Stimulated activated CD4-positive, alpha-beta T cell treated with anti-CD3 and anti-CD28 coated beads, Interleukin-15, amount 100 ng/mL, for 1 hour (primary cell): ENCODE measurements around the gene KIRREL3.

Experiments
- DNase-seq, 2 donors: peaks; one replicate each; pipeline ENCODE4 v3.0.0-alpha.2; 2020; ENCODE audit warnings: low read depth in 1 of 2, low spot score in 1 of 2

Gene KIRREL3

DNA sequence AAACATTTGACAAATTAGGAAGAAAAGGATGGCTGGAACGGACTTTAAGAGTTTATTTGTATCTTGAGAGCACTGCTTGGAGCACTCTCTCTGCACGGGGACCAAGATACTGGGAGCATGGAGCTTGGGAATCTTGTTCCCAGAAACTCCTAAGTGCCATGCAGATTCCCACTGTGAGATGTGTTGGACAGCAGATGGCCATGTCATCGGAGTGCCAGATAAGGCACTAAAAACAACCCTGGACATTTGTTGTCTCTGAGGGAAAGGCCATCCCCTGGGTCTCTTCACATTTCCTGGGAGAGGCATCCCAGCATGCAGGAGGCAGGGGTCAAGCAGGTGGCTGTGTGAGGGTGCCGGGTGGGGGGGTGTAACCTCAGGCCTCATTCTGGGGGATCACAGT is 2.9 kb downstream of the KIRREL3 start:
- no peak for DNase-seq

DNA sequence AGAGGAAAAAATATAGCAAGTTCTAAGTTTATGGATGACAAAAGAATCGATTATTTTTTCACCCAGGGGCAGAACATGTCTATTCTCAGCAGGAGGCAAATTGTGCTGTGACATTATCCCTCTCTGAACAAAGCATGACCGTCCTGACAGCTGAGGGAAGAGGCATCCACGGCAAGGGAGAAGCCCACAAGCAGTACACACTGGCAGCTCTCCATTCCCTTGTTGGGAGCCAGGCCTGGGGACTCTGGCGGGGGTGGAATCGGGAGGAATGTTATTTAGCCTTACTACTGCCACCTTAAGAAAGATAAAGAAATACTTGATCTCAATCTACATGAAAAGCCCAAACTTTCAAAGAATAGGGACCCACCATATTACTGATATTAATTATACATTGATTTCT is 3.4 kb downstream of the KIRREL3 start:
- DNase-seq = no peak

DNA sequence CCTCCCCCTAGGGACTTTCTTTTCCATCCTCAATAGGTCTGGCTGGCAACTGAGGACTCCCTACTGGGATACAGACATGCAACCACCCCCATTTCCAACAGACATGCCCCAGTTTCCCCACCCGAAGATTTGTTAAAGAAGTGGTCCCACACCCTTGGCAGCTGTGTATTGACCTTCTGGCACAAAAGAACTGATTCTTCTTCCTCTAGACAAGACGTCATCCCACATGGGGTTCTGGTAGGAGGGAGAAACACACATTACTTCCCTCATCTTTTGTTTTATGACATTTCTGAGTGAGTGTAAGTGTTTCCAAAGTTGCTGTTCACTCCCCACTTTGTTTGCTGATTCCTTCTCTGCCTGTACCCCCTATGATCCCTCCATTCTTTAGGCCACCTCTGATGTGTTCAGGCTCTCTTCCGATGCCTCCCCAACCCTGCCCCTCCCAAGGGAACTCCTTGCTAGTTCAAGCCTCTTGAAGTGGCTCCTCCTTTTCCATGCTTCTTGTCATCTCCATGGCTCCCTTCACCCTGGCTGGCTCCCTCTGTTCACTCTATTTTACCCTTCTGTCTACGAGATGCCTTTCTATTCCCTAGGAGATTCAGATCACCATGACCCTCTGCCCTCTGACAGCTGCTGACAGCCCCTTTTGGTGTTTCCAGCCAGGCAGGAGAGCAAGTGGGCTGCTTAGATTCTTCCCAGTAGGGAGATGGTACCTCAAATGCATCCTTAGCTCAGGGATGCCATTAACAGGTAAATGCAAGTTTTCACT is 4.3 kb downstream of the KIRREL3 start:
- no peak for DNase-seq

DNA sequence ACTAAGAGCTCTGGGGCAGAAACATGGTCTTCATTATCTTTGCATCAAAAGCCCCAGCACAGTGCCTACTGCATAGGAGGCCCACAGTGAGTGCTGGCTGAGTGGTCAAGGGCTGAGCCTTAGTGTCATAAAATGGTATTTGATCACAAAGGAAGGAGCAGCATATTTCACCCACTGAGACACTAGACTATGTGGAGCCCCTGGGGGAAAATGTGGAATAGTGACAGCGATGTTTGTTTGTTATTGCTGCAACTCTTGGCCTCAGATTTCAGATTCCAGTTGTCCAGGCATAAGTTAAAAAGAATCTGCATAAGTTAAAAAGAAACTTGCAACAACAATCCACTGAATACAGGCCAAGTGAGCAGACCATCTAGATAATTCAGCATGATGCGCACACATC is 7.0 kb downstream of the KIRREL3 start:
- DNase-seq = no peak

DNA sequence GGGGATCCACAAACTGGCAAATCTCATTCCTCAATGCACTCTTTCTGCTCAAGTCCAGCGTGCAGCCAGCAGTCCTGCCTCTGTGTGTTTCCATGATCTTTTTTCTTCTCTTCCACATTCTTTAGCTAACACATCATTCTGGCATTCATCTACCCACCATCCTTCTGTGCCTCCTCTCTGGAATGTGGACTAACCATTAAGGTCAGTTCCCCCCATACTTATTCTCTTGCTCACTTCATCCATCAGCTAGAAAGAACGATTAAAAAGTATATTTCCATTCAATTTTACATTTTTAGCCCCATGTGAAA is 7.8 kb downstream of the KIRREL3 start:
- no peak for DNase-seq

DNA sequence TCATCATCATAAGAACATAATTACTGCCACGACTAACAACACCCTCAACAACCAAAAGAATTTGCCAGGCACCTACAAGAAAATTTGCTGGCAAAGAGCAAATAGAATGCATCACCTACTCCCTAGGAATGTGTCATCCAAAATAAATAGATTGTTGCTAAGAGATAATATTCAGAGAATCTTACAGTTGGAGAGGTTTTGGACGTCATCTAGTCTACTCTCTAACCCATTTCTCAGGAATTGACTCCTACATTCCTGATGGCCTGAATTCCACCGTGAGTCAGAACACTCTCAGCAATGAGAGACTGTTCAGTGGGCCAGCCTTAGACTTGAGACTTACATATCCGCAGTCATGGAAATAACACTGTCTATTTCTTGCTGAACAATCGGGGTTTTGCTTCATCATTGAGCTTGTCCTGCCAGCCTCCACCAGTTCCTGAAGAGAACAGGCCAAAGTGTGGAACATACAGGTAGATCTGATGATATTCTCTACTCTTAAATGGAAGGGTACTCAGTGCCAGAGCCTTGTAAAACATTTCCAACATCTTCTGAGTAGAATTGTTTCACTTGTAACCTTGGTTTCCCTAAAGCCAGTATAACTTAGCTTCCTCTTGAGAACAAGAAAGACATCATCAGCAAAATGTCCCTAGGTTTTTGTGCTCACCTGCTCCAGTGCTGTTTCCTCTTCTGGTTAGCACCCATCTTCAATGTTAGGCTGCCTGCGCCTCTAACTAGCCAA is 8.3 kb downstream of the KIRREL3 start:
- DNase-seq = no peak

DNA sequence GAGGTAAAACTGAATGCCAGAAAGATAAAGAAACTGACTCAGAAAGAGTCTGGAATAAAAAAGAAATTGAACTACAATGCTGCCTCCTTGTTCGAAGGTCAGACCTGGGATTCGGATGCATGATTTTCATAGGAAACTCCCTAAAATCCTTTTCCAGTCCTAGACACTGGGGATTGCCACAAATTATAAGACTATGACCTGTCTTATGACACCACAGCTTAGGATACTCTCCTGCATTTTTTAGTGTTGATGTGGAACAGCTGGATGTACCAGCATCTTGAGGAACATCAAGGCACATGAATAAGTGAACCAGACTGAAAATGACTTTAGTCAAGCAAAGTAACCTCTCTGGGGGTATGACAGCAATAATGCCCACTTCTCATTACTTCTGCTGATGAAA is 9.0 kb downstream of the KIRREL3 start:
- DNase-seq = no peak

DNA sequence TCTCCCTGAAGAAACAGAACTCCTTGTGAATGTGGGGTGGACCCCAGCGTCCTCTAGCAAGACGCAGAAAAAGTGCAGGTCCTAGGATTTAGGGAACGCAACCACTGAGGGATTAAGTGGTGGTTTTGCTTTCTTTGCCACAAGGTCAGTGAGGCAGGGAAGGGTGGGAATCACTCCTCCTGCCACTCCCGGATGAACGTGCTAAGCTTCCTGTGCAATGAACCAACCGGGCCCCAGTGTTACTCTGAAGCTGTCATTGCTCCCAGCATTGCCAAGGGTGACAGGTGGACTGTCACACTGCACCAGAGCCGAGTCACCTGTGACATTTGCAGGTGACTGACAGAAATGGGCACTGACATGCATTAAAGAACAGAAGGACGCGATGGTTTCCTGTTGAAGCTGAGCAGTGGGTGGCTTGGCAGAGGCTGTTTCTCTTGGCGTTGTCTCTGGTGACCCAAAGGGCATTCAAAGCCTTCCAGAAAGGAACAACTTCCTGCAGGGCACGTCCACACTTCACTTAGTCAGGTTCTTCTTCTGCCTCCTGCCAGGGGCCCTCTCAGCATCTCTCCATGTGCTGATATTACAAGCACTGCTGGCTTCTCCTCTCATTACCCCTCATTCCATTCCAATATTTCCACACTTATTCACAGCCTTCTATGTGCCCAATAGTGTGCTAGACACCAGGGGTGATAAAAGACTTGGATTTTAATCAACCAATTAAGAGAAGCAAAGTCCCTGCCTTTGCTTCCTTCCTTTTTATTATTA is 9.7 kb downstream of the KIRREL3 start:
- DNase-seq = no peak

DNA sequence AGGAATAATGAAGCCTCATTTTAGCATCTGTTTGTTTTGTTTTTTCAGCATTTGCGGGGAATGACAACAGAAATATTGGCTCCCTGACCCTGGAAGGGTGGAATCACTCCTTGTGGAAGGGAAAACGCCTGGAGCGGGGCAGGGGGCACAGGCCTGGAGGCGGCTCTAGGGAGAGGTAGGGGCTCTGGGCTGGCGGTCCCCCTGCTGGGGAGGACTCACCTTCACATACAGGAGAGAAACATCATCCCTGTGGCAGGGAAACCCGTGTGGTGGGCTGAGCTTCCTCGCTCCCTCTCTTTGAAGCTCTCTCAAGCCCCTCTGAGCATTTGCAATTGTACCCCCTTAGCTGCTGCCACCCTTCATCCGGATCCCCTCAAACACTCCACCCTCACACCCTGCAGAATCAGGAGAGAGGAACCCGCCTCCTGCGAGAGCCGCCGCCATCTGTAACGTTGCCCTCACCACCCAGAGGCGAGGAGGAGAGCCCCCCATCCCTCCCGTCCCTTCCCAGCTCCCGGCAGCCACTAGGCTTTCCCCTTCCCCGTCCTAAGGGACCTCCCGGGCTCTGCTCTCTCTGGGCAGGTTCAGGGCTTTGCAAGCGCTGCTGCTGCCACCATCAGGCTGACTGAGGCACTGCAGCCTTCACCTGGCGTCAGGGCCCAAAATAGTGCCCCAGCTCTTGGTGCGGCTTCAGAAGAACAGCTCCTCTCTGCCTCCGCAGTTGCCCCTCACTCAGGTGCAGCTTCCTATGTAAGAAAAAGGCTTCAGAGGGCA is 10.4 kb downstream of the KIRREL3 start:
- DNase-seq = peak; percentile 7 to 20

DNA sequence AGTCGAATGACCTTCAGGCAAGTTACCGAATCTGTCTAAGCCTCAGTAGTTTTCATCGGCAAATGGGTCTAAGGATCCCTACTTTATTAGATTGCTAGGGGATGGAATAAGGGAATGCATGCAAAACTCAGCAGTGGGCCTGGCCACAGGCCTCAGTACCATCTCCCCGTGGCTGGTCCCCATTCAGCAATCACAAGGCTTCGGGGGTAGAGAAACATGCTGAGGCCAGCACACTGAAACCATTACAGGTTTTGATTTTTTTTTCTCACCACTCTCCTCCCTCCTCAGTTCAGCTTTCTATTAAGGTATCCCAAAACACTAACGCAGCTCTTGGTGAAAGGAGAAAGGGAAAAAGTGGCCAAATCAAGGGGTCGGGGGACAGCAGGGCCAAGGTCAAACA is 11.9 kb downstream of the KIRREL3 start:
- no peak for DNase-seq

DNA sequence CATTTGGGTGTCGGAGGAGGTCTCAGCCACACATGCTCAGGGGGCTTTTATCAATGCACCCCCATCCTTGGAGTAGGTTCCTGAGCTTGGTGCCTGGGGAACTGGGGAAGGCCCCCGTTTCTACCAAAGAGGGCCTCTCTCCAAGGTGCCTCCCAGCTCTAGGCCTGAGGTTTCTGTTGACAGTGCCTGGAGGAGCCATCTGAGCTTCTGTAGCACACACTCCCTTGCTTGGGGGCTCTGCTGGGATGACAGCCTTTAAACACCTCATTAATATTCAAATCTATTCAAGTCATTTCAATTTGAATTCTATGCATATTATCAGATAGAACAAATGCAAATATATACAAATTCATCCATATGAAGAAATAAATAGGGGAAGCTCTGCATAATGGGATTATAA is 18.9 kb downstream of the KIRREL3 start:
- DNase-seq = no peak

DNA sequence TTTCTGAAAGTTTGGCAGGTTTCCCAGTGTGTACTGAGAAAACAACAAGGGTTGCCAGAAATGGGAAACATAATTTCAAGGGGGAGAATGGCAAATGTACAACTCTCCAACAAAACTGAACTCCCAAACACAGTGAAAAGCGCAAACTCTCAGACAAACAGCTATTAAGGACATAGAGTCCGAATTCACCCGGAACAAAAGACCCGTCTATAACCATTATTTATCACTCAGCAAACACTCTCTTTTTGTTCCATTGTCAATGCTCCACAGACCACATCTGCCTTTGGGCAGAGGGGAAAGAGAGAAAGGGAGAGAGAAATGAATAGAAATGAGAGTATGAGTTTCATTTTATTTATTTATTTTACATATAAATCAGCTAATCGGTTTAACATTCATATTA is 21.7 kb downstream of the KIRREL3 start:
- no peak for DNase-seq

DNA sequence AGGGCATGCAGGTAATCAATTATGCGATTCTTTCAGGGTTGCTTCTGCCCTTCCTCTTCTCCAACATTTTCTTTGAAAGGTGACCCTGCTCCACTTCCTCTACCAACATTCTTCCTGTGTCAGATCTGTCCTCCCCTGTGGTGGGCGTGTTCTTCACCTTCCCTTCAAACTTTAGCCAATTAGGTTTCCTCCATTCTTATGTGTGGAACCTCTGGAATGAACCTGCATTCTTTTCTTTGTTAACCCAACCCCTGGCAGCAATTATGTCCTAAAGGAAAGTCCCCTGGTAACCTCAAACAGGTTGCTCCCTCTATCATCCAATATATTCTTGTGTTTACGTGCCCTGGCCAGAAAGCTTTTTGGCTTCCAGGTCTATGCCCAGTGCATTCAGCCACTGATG is 22.4 kb downstream of the KIRREL3 start:
- DNase-seq = no peak

DNA sequence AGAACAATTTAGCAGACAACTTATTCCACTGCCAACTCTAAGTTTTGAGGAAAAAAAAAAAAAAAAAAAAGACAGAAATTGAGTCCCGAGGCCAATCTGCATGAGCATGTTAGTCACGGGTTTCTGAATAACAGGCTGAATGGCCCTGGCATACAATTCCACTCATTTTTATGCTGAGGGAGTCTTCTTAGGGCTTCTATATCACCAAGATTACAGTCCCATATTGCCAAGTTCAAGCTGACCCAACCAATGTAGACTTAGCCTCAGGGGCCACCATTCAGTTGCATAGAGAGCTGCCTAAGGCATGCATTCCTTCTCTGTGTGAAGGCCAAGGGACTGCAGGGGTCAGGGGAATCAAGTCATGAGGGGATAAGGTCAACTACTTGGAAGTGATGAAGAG is 27.5 kb downstream of the KIRREL3 start:
- no peak for DNase-seq

DNA sequence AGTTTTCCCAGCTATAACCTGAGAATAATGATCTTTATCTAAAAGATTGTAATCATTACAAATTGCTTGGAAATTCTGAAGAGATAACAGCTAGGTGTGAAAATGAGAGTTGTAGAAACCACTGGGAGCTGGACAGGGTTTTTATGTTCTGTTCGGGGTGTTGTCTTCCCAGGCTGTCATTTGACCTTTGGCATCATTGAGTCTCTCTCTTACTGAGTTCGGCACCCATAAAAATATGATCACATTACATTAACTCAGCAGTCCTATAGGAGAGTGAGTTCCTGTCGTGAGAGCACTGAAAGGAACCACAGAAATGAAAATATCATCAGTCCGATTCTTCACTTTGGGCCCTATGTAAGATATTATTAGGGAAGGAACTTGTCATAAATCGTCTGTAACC is 29.3 kb downstream of the KIRREL3 start:
- no peak for DNase-seq

DNA sequence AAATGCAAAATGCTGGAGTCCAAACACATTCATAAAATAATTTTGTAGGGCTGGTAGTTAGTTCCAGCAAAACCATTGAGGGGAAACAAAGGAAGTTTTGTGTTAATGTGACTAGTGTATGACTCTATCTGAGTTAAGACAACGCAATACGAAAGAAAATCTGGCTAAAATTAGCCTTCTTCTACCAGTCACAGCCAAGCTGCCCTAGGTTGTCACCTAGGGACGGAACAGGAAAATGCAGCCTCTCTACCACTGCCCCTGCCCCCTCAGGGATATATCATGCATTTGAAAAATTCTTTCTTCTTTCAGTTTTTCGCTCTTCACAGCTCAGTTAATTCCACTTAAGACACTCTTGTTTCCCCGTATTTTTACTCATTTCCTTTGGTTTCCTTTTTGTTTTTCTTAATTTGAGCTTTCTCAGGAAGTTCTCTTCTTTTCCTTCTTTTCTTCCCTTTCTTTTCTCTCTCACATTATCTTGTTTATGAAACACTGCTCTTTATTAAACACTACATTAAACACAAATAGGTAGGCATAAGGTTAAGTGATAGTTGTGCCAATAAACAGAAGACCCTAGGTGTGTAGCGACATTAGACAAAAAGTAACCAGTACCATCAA is 30.6 kb downstream of the KIRREL3 start:
- no peak for DNase-seq

DNA sequence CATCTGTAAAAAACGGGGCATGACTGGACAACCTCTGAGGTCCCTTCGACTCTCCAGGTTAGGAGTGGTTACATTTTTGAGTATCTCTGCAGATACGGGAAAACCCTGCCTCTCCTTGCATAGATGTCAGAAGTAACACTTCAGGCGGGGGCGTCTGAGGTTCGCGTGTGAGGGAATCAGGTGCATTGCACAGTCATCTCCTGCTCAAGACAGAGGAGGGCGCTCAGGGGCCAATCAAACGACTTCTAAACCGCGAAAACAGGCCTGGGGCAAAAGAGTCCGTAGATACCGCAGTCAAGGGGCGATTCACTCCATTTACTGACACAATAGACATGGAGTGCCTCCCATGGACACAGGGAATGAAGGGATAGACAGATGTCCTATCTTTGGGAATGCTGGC is 31.7 kb downstream of the KIRREL3 start:
- no peak for DNase-seq

DNA sequence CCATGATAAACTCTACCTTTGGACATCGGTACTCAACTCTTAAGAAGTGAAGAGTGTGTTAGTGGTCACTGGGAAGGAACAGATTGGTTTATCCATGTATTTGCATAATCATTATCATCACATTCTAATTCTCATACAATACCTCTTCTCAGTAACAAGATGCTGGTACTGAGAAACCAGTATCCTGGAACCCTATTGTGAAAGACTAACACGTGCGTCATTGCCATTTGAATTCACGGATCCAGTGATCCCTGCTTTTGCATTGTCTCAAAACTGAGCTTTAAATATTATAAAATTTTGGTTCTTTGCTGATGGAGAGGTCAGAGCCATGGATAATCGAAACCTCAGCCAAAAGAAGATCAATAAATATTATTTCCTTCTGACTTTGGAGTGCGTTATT is 35.2 kb downstream of the KIRREL3 start:
- DNase-seq = no peak

DNA sequence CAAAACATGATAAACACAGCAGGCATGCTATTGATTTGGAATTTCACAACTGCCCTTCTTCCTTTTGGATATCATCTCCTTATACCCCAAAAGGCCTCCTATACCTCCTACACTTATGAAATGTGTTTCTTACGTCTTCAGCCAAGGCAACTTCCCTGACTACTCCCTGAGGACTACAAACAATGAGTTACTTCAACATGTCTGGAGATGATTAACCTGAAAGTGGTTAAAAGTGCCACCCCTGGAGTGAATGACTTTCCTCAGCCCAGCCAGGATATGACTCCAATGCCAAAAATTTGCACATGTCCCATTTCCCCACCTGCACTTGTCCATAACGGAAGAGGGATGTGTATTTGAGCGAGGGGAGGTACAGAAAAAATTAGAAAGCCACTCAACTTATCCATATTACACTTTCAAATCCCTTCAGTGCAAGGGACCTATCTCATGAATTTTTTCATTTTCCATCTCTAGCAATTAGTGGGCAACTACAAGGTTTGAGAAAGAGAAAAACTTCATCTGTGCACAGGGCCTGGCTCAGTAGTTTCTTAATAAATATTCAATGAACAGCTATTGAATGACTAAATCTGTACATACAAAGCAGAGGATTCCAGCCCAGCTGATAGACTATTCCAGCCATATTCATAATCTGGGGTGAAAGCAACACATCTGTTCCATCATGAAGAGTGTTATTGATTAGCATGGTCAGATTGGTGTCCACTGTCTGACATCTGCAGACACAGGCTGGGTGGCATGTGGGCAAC is 36.8 kb downstream of the KIRREL3 start:
- no peak for DNase-seq

DNA sequence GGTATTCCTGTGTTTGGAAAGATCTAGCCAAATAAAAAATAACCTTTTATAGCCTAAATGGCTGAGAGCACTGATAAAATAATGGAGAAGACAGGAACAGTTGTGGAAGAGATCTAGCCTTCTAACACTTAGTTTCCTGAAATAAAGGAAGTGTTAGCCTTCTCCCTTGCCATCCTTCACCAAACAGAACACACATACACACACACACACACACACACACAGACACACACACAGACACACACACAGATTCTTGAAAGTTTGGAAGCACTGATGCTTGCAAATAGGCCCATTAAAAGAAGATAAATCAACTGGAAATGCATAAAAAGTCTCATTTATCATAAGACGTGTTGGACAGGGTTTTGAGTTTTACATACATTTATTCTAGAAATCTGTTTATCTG is 37.5 kb downstream of the KIRREL3 start:
- no peak for DNase-seq
